ENCODE measurements around the gene ZBTB42. TPM values are rescaled to one million over a fixed set of nuclear protein-coding genes. Genes with fewer than 3 reads are reported as not detected.

The ZBTB42 gene
- total and polyA plus RNA-seq, 2 donors (not counting 1 experiment from before 2014, with no cell fraction given) = 1.6 to 8.3 TPM

- CTCF ChIA-PET = no interaction called here
- H3K27me3 Mint-ChIP-seq = no peaks in the 10 kb centered on the region
- Histone ChIP-seq H3K27ac (ENCODE audit: low read length in 2 of 2) (no peak overlapping the region), H3K4me1 (ENCODE audit: control insufficient read depth in 2 of 2, insufficient read depth in 2 of 2, low read length in 2 of 2) (peaks cover 26 to 37% of the 10 kb centered on the region in 2 donors), H3K27me3 (replicated peaks in 1 of 4; ENCODE audit: control extremely low read depth in 1 of 4, control insufficient read depth in 3 of 4, insufficient read depth in 4 of 4, low read length in 3 of 4) (no peaks in the 10 kb centered on the region), H4K20me1 (ENCODE audit: control insufficient read depth, insufficient read depth, low read length, poor library complexity, severe bottlenecking) (peaks cover 77% of the 10 kb centered on the region), H3K4me2 (replicated peaks; ENCODE audit: low read depth, low read length, poor library complexity, severe bottlenecking) (peak overlapping the region; percentile 15), H3K79me2 (ENCODE audit: control insufficient read depth, insufficient read depth, low read length) (peaks cover 77% of the 10 kb centered on the region), H3K9me3 (ENCODE audit: control extremely low read depth in 1 of 3, control insufficient read depth in 2 of 3, insufficient read depth in 1 of 3, low read length in 2 of 3) (no peaks in the 10 kb centered on the region), H2AFZ (ENCODE audit: insufficient read depth, low read depth, low read length, poor library complexity, severe bottlenecking) (no peak overlapping the region), H3K36me3 (replicated peaks in 1 of 2; ENCODE audit: control extremely low read depth in 1 of 2, control insufficient read depth in 1 of 2, extremely low read depth in 1 of 2, insufficient read depth in 2 of 2, low read length in 1 of 2) (peaks cover 0 to 31% of the 10 kb centered on the region in 2 experiments), H3K4me3 (ENCODE audit: control extremely low read depth in 1 of 5, extremely low read depth in 1 of 5, insufficient read depth in 1 of 5, low read depth in 2 of 5, low read length in 4 of 5) (no peak overlapping the region), H3K9ac (ENCODE audit: low read length) (no peak overlapping the region)
- no peaks in the 10 kb centered on the region for H3K9me3 Mint-ChIP-seq (ENCODE audit: insufficient read depth)
- no peak overlapping the region for H3K27ac Mint-ChIP-seq
- ATAC-seq (ENCODE audit: low read depth) = no peak
- H3K4me1 Mint-ChIP-seq = peaks cover 33% of the 10 kb centered on the region
- no peak overlapping the region for H3K4me3 Mint-ChIP-seq
- intact Hi-C loops (cut with micrococcal nuclease) = no loop called here
- WGBS (ENCODE audit: insufficient coverage) = 97% methylated on average over 24 of the region's 25 CpGs
- POLR2A ChIA-PET = no interaction called here
- TF ChIP-seq EZH2 (IDR thresholded peaks at IDR 0.05; ENCODE audit: borderline replicate concordance, insufficient read depth, low read depth, low read length, poor library complexity, severe bottlenecking) = no peak
- TF ChIP-seq CTCF (IDR thresholded peaks at IDR 0.05) = no peak
- DNase-seq = no peak
These were observed 8.6 kb upstream of the ZBTB42 start for GRCh38 chr14:104792101-104792884.

- CTCF ChIA-PET = no interaction called here
- Mint-ChIP-seq H3K4me1 (peaks cover 35% of the 10 kb centered on the region), H3K9me3 (ENCODE audit: insufficient read depth) (no peaks in the 10 kb centered on the region), H3K4me3 (peak overlapping the region; percentile 90), H3K27me3 (no peaks in the 10 kb centered on the region), H3K27ac (no peak overlapping the region)
- DNase-seq (no peak), ATAC-seq (ENCODE audit: low read depth) (no peak)
- TF ChIP-seq CTCF (IDR thresholded peaks at IDR 0.05) (no peak), EZH2 (IDR thresholded peaks at IDR 0.05; ENCODE audit: borderline replicate concordance, insufficient read depth, low read depth, low read length, poor library complexity, severe bottlenecking) (no peak)
- Histone ChIP-seq H2AFZ (ENCODE audit: insufficient read depth, low read depth, low read length, poor library complexity, severe bottlenecking) (no peak overlapping the region), H3K27ac (ENCODE audit: low read length in 2 of 2) (no peak overlapping the region), H3K9me3 (ENCODE audit: control extremely low read depth in 1 of 3, control insufficient read depth in 2 of 3, insufficient read depth in 1 of 3, low read length in 2 of 3) (no peaks in the 10 kb centered on the region), H4K20me1 (ENCODE audit: control insufficient read depth, insufficient read depth, low read length, poor library complexity, severe bottlenecking) (peaks cover 69% of the 10 kb centered on the region), H3K4me3 (ENCODE audit: control extremely low read depth in 1 of 5, extremely low read depth in 1 of 5, insufficient read depth in 1 of 5, low read depth in 2 of 5, low read length in 4 of 5) (no peak overlapping the region), H3K4me1 (ENCODE audit: control insufficient read depth in 2 of 2, insufficient read depth in 2 of 2, low read length in 2 of 2) (peaks cover 26 to 39% of the 10 kb centered on the region in 2 donors), H3K36me3 (replicated peaks in 1 of 2; ENCODE audit: control extremely low read depth in 1 of 2, control insufficient read depth in 1 of 2, extremely low read depth in 1 of 2, insufficient read depth in 2 of 2, low read length in 1 of 2) (peaks cover 0 to 27% of the 10 kb centered on the region in 2 experiments), H3K4me2 (replicated peaks; ENCODE audit: low read depth, low read length, poor library complexity, severe bottlenecking) (peak overlapping the region; percentile 92), H3K27me3 (replicated peaks in 1 of 4; ENCODE audit: control extremely low read depth in 1 of 4, control insufficient read depth in 3 of 4, insufficient read depth in 4 of 4, low read length in 3 of 4) (no peaks in the 10 kb centered on the region), H3K79me2 (ENCODE audit: control insufficient read depth, insufficient read depth, low read length) (peaks cover 69% of the 10 kb centered on the region), H3K9ac (ENCODE audit: low read length) (no peak overlapping the region)
- intact Hi-C loops (cut with micrococcal nuclease) = no loop called here
- POLR2A ChIA-PET = no interaction called here
- 93% methylated on average over 16 of the region's 16 CpGs for WGBS (ENCODE audit: insufficient coverage)
These were observed 7.8 kb upstream of the ZBTB42 start for GRCh38 chr14:104792945-104793702.
